ENCODE results near the gene UBE2D1. TPM values are rescaled to one million over a fixed set of nuclear protein-coding genes. Genes with fewer than 3 reads are reported as not detected.

UBE2D1 gene
- total RNA-seq, 1 donor from 2014 or later, result 24.1 TPM

- DNase-seq (ENCODE audit: low read depth), result no peak
- H3K36me3 ChIP-seq (ENCODE audit: control insufficient read depth, insufficient read depth, low read length), result no peaks in the 10 kb centered on the region
- H3K27me3 ChIP-seq (ENCODE audit: control insufficient read depth, insufficient read depth, low read length), result no peaks in the 10 kb centered on the region
- no peak overlapping the region for H3K4me3 ChIP-seq (ENCODE audit: low read depth, low read length)
- no peak for TF ChIP-seq CTCF (IDR thresholded peaks at IDR 0.05; ENCODE audit: insufficient read depth, low read length, poor library complexity, severe bottlenecking)
These were observed 30.6 kb upstream of the UBE2D1 start for GRCh38 chr10:58304099-58304633.

- DNase-seq (ENCODE audit: low read depth), result no peak
- no peak for TF ChIP-seq CTCF (IDR thresholded peaks at IDR 0.05; ENCODE audit: insufficient read depth, low read length, poor library complexity, severe bottlenecking)
- Histone ChIP-seq H3K36me3 (ENCODE audit: control insufficient read depth, insufficient read depth, low read length) (no peaks in the 10 kb centered on the region), H3K27me3 (ENCODE audit: control insufficient read depth, insufficient read depth, low read length) (no peaks in the 10 kb centered on the region), H3K4me3 (ENCODE audit: low read depth, low read length) (no peak overlapping the region)
These were observed 29.0 kb upstream of the UBE2D1 start for GRCh38 chr10:58305821-58306220.

- Histone ChIP-seq H3K36me3 (ENCODE audit: control insufficient read depth, insufficient read depth, low read length) (no peaks in the 10 kb centered on the region), H3K4me3 (ENCODE audit: low read depth, low read length) (no peak overlapping the region), H3K27me3 (ENCODE audit: control insufficient read depth, insufficient read depth, low read length) (no peaks in the 10 kb centered on the region)
- no peak for DNase-seq (ENCODE audit: low read depth)
- no peak for TF ChIP-seq CTCF (IDR thresholded peaks at IDR 0.05; ENCODE audit: insufficient read depth, low read length, poor library complexity, severe bottlenecking)
These were observed 27.1 kb upstream of the UBE2D1 start for GRCh38 chr10:58307676-58308075.

- no peak overlapping the region for H3K4me3 ChIP-seq (ENCODE audit: low read depth, low read length)
- H3K36me3 ChIP-seq (ENCODE audit: control insufficient read depth, insufficient read depth, low read length), result no peaks in the 10 kb centered on the region
- H3K27me3 ChIP-seq (ENCODE audit: control insufficient read depth, insufficient read depth, low read length), result no peaks in the 10 kb centered on the region
- TF ChIP-seq CTCF (IDR thresholded peaks at IDR 0.05; ENCODE audit: insufficient read depth, low read length, poor library complexity, severe bottlenecking), result no peak
- no peak for DNase-seq (ENCODE audit: low read depth)
These were observed 23.8 kb upstream of the UBE2D1 start for GRCh38 chr10:58311026-58311425.

GRCh38 chr10:58316874-58317273, 17.9 kb upstream of the UBE2D1 start:
- H3K36me3 ChIP-seq (ENCODE audit: control insufficient read depth, insufficient read depth, low read length), result no peaks in the 10 kb centered on the region
- DNase-seq (ENCODE audit: low read depth), result no peak
- no peak for TF ChIP-seq CTCF (IDR thresholded peaks at IDR 0.05; ENCODE audit: insufficient read depth, low read length, poor library complexity, severe bottlenecking)
- no peaks in the 10 kb centered on the region for H3K27me3 ChIP-seq (ENCODE audit: control insufficient read depth, insufficient read depth, low read length)
- no peak overlapping the region for H3K4me3 ChIP-seq (ENCODE audit: low read depth, low read length)

- no peaks in the 10 kb centered on the region for H3K27me3 ChIP-seq (ENCODE audit: control insufficient read depth, insufficient read depth, low read length)
- DNase-seq (ENCODE audit: low read depth), result no peak
- no peak for TF ChIP-seq CTCF (IDR thresholded peaks at IDR 0.05; ENCODE audit: insufficient read depth, low read length, poor library complexity, severe bottlenecking)
- no peak overlapping the region for H3K4me3 ChIP-seq (ENCODE audit: low read depth, low read length)
- H3K36me3 ChIP-seq (ENCODE audit: control insufficient read depth, insufficient read depth, low read length), result no peaks in the 10 kb centered on the region
These were observed 16.5 kb upstream of the UBE2D1 start for GRCh38 chr10:58318346-58318745.

Measured in kidney epithelial cell (primary cell).